Vagina (tissue), 2 donors: Measurements from ENCODE around the gene ALDH2.

Experiments
- CTCF ChIP-seq, 3 experiments: fragments of 450-650 bp in 2 of 3; fragments of 200-600 bp in 1 of 3; sonication (generic) in 1 of 3; IDR thresholded peaks; one replicate each; pipeline ENCODE4 v1.5.1; 2017 to 2019; ENCODE audit warnings: antibody characterized with exemption in 3 of 3, mild to moderate bottlenecking in 2 of 3, moderate library complexity in 2 of 3
- POLR2A ChIP-seq, 2 donors: fragments of 450-650 bp; IDR thresholded peaks; one replicate each; pipeline ENCODE4 v1.6.1; 2017; ENCODE audit warnings: antibody characterized with exemption in 2 of 2, mild to moderate bottlenecking in 2 of 2, moderate library complexity in 2 of 2

- TF ChIP-seq CTCF (IDR thresholded peaks at IDR 0.05) (no peak), POLR2A (IDR thresholded peaks at IDR 0.05) (no peak)
Observed at GRCh38 chr12:111741235-111741812, 25.4 kb upstream of the ALDH2 start.
